Stimulated activated naive CD8-positive, alpha-beta T cell treated with anti-CD3 and anti-CD28 coated beads, Interleukin-15, Interleukin-2, amounts not matched to agents 100 U/mL and 50 U/mL, for 24 hours (primary cell): ENCODE results near the gene EPN2.

ENCODE experiments used
- ATAC-seq: fragments of 150-1000 bp; cut with Tn5 transposase; one replicate; pipeline ENCODE4 v1.10.0; 2021
- DNase-seq: peaks from one replicate; pipeline ENCODE4 v3.0.0; 2021

The EPN2 gene

GRCh38 chr17:19331134-19331533, 94.0 kb downstream of the EPN2 start:
- ATAC-seq (no peak), DNase-seq (no peak)

- ATAC-seq (no peak), DNase-seq (no peak)
Observed at GRCh38 chr17:19331543-19332245, 94.5 kb downstream of the EPN2 start.

GRCh38 chr17:19332371-19333131, 95.4 kb downstream of the EPN2 start:
- ATAC-seq (peak; percentile 16), DNase-seq (peak; percentile 24)

GRCh38 chr17:19333132-19333440, 95.9 kb downstream of the EPN2 start:
- ATAC-seq (no peak), DNase-seq (no peak)

- DNase-seq (no peak), ATAC-seq (no peak)
Observed at GRCh38 chr17:19333736-19334290, 96.6 kb downstream of the EPN2 start.

- no peak for ATAC-seq
Observed at GRCh38 chr17:19334331-19334730, 97.2 kb downstream of the EPN2 start.

GRCh38 chr17:19335951-19336631, 98.9 kb downstream of the EPN2 start:
- DNase-seq, result no peak
- no peak for ATAC-seq

More at GRCh38 chr17:19334331-19334730, 97.2 kb downstream of the EPN2 start:
- no peak for DNase-seq

GRCh38 chr17:19336938-19337711, 100.0 kb downstream of the EPN2 start:
- ATAC-seq (no peak), DNase-seq (no peak)

GRCh38 chr17:19337712-19338023, 100.5 kb downstream of the EPN2 start:
- DNase-seq (no peak), ATAC-seq (no peak)

GRCh38 chr17:19338031-19338990, 101.1 kb downstream of the EPN2 start:
- peak; percentile 70 for DNase-seq
- ATAC-seq, result peak; percentile 71

GRCh38 chr17:19339341-19339815, 102.2 kb downstream of the EPN2 start:
- ATAC-seq, result no peak

GRCh38 chr17:19341211-19341631, 104.1 kb downstream of the EPN2 start:
- ATAC-seq (no peak), DNase-seq (no peak)

More at GRCh38 chr17:19339341-19339815, 102.2 kb downstream of the EPN2 start:
- no peak for DNase-seq

GRCh38 chr17:19341641-19342610, 104.8 kb downstream of the EPN2 start:
- ATAC-seq (no peak), DNase-seq (no peak)

- DNase-seq (no peak), ATAC-seq (no peak)
Observed at GRCh38 chr17:19342611-19343255, 105.6 kb downstream of the EPN2 start.

- ATAC-seq, result no peak
- DNase-seq, result no peak
Observed at GRCh38 chr17:19343256-19343630, 106.1 kb downstream of the EPN2 start.

GRCh38 chr17:19343671-19344151, 106.5 kb downstream of the EPN2 start:
- DNase-seq (no peak), ATAC-seq (no peak)

GRCh38 chr17:19344311-19345066, 107.3 kb downstream of the EPN2 start:
- ATAC-seq (no peak), DNase-seq (no peak)

GRCh38 chr17:19345067-19345460, 107.9 kb downstream of the EPN2 start:
- no peak for DNase-seq

More at GRCh38 chr17:19345067-19345460, 107.9 kb downstream of the EPN2 start:
- ATAC-seq, result no peak
